HFFc6 (cell line): Measurements from ENCODE around the gene EBLN1. TPM values are rescaled to one million over a fixed set of nuclear protein-coding genes. Genes with fewer than 3 reads are reported as not detected.

Source experiments
- DNase-seq: peaks from one replicate; pipeline ENCODE4 v3.0.0-alpha.2; 2018
- H3K27ac Mint-ChIP-seq: 2 replicates; pipeline ENCODE4 v1.8.0; 2020; ENCODE audit warnings: mild to moderate bottlenecking, mixed read lengths
- H3K27me3 Mint-ChIP-seq: 2 replicates; pipeline ENCODE4 v1.8.0; 2021; ENCODE audit warnings: mild to moderate bottlenecking, moderate library complexity, mixed read lengths; ENCODE audit not compliant: insufficient read depth
- H3K36me3 Mint-ChIP-seq: 2 replicates; pipeline ENCODE4 v1.8.0; 2021; ENCODE audit warnings: low read depth, mixed read lengths
- H3K4me1 Mint-ChIP-seq: 2 replicates; pipeline ENCODE4 v1.8.0; 2020; ENCODE audit warnings: low read depth, mixed read lengths
- H3K4me3 Mint-ChIP-seq: 2 replicates; pipeline ENCODE4 v1.8.0; 2020; ENCODE audit warnings: mild to moderate bottlenecking, moderate library complexity, mixed read lengths
- H3K9me3 Mint-ChIP-seq: 2 replicates; pipeline ENCODE4 v1.8.0; 2020; ENCODE audit warnings: mild to moderate bottlenecking, mixed read lengths
- CTCF ChIP-seq: fragments of 200-600 bp; sonication (generic); IDR thresholded peaks from 2 replicates; pipeline ENCODE4 v1.5.0; 2021; ENCODE audit warnings: antibody characterized with exemption, mild to moderate bottlenecking
- total RNA-seq, 6 experiments: library from RNA; stranded (reverse); fragmentation: NEBNext Ultra II Directional; extraction: Animal tissue kit (Norgen Biotek cat#: 25700); gene quantifications; 2 replicates in 1 of 6; 3 replicates in 5 of 6; pipeline ENCODE4 v1.2.3, GENCODE V29; 2021

The EBLN1 gene
- total RNA-seq, 6 experiments from 2014 or later = not detected

GRCh38 chr10:22247636-22248035, 29.8 kb upstream of the EBLN1 start:
- DNase-seq = no peak
- H3K27me3 Mint-ChIP-seq = peaks cover 11% of the 10 kb centered on the region; the same call in 1 of the 2 replicates
- TF ChIP-seq CTCF = no peak
- no peaks in the 10 kb centered on the region; the same call in 1 of the 2 replicates for H3K36me3 Mint-ChIP-seq
- no peaks in the 10 kb centered on the region for H3K9me3 Mint-ChIP-seq
- no peak overlapping the region for H3K4me3 Mint-ChIP-seq
- H3K4me1 Mint-ChIP-seq = peaks cover 38% of the 10 kb centered on the region
- H3K27ac Mint-ChIP-seq = no peak overlapping the region

GRCh38 chr10:22246680-22247391, 29.0 kb upstream of the EBLN1 start:
- peaks cover 7% of the 10 kb centered on the region; the same call in 1 of the 2 replicates for H3K27me3 Mint-ChIP-seq
- no peaks in the 10 kb centered on the region; the same call in 1 of the 2 replicates for H3K36me3 Mint-ChIP-seq
- peak; percentile 69 for DNase-seq
- H3K4me1 Mint-ChIP-seq = peaks cover 34% of the 10 kb centered on the region
- no peak overlapping the region; the same call in 1 of the 2 replicates for H3K4me3 Mint-ChIP-seq
- H3K9me3 Mint-ChIP-seq = no peaks in the 10 kb centered on the region
- TF ChIP-seq CTCF = no peak
- peak overlapping the region; percentile 2; the same call in 1 of the 2 replicates for H3K27ac Mint-ChIP-seq

GRCh38 chr10:22245567-22245966, 27.8 kb upstream of the EBLN1 start:
- Mint-ChIP-seq H3K4me3 (no peak overlapping the region; the same call in 1 of the 2 replicates), H3K27me3 (no peaks in the 10 kb centered on the region; the same call in 1 of the 2 replicates), H3K27ac (no peak overlapping the region), H3K9me3 (no peaks in the 10 kb centered on the region), H3K4me1 (peaks cover 26% of the 10 kb centered on the region), H3K36me3 (no peaks in the 10 kb centered on the region)
- DNase-seq = no peak
- TF ChIP-seq CTCF = no peak

GRCh38 chr10:22244855-22245254, 27.0 kb upstream of the EBLN1 start:
- H3K36me3 Mint-ChIP-seq = no peaks in the 10 kb centered on the region
- H3K9me3 Mint-ChIP-seq = no peaks in the 10 kb centered on the region
- no peak overlapping the region for H3K27ac Mint-ChIP-seq
- H3K4me1 Mint-ChIP-seq = peaks cover 26% of the 10 kb centered on the region
- H3K27me3 Mint-ChIP-seq = no peaks in the 10 kb centered on the region; the same call in 1 of the 2 replicates
- DNase-seq = no peak
- no peak overlapping the region for H3K4me3 Mint-ChIP-seq
- TF ChIP-seq CTCF = no peak; the same call in 1 of the 2 replicates

GRCh38 chr10:22244001-22244400, 26.2 kb upstream of the EBLN1 start:
- H3K27me3 Mint-ChIP-seq = no peaks in the 10 kb centered on the region; the same call in 1 of the 2 replicates
- no peaks in the 10 kb centered on the region for H3K36me3 Mint-ChIP-seq
- H3K4me1 Mint-ChIP-seq = peaks cover 26% of the 10 kb centered on the region
- no peak overlapping the region for H3K4me3 Mint-ChIP-seq
- peak; percentile 19; the same call in 1 of the 2 replicates for TF ChIP-seq CTCF
- DNase-seq = no peak
- H3K9me3 Mint-ChIP-seq = no peaks in the 10 kb centered on the region
- H3K27ac Mint-ChIP-seq = no peak overlapping the region
